ENCODE data around the gene GRAP2. TPM values are rescaled to one million over a fixed set of nuclear protein-coding genes. Genes with fewer than 3 reads are reported as not detected.

The GRAP2 gene
- total RNA-seq, 3 donors from 2014 or later (not counting 1 experiment from before 2014, with no cell fraction given): 65.1 to 97.3 (median 92.2) TPM

- Mint-ChIP-seq H3K9me3 (peaks cover 2 to 5% of the 10 kb centered on the region in 2 donors), H3K27me3 (ENCODE audit: low read depth in 2 of 2) (no peaks in the 10 kb centered on the region), H3K4me3 (peak overlapping the region; percentile 61), H3K27ac (peak overlapping the region; percentile 78 to 92), H3K4me1 (peaks cover 86 to 92% of the 10 kb centered on the region in 2 donors), H3K36me3 (no peaks in the 10 kb centered on the region)
- no peaks in the 10 kb centered on the region for H3K27me3 ChIP-seq (ENCODE audit: control insufficient read depth, insufficient read depth, low read length)
- no peak overlapping the region for H3K4me3 ChIP-seq (ENCODE audit: low read length)
- WGBS (ENCODE audit: insufficient coverage): 74% methylated on average over 2 of the region's 2 CpGs
- peaks cover 4% of the 10 kb centered on the region for H3K9me3 ChIP-seq (ENCODE audit: control insufficient read depth, insufficient read depth, low read length)
- H3K27ac ChIP-seq (ENCODE audit: low read length): peak overlapping the region; percentile 45
- TF ChIP-seq CTCF (IDR thresholded peaks at IDR 0.05): no peak
- no peaks in the 10 kb centered on the region for H3K36me3 ChIP-seq (ENCODE audit: control insufficient read depth, insufficient read depth, low read length)
- ATAC-seq (no peak), DNase-seq (peak in 1 of 2 donors; percentile 37)
- intact Hi-C loops (cut with micrococcal nuclease): loop anchor here (2.0 to 10.0 kb wide), 2 partner anchors 53 to 207 kb away; partner anchors contain the start of gene TMA7B
- H3K4me1 ChIP-seq (ENCODE audit: control insufficient read depth, insufficient read depth, low read length): peaks cover 62% of the 10 kb centered on the region
Measured at GRCh38 chr22:39908136-39908535, 7.3 kb downstream of the GRAP2 start.

- 28% methylated on average over 5 of the region's 5 CpGs for WGBS (ENCODE audit: insufficient coverage)
- Histone ChIP-seq H3K36me3 (ENCODE audit: control insufficient read depth, insufficient read depth, low read length) (no peaks in the 10 kb centered on the region), H3K4me3 (ENCODE audit: low read length) (no peak overlapping the region), H3K27ac (ENCODE audit: low read length) (peak overlapping the region; percentile 45), H3K4me1 (ENCODE audit: control insufficient read depth, insufficient read depth, low read length) (peaks cover 62% of the 10 kb centered on the region), H3K27me3 (ENCODE audit: control insufficient read depth, insufficient read depth, low read length) (no peaks in the 10 kb centered on the region), H3K9me3 (ENCODE audit: control insufficient read depth, insufficient read depth, low read length) (peaks cover 4% of the 10 kb centered on the region)
- intact Hi-C loops (cut with micrococcal nuclease): loop anchor here (2.0 to 10.0 kb wide), 2 partner anchors 52 to 206 kb away; partner anchors contain the start of gene TMA7B
- no peaks in the 10 kb centered on the region for H3K36me3 Mint-ChIP-seq
- peaks cover 91 to 97% of the 10 kb centered on the region in 2 donors for H3K4me1 Mint-ChIP-seq
- peaks cover 2 to 5% of the 10 kb centered on the region in 2 donors for H3K9me3 Mint-ChIP-seq
- TF ChIP-seq CTCF (IDR thresholded peaks at IDR 0.05): no peak
- no peaks in the 10 kb centered on the region for H3K27me3 Mint-ChIP-seq (ENCODE audit: low read depth in 2 of 2)
- ATAC-seq: peak; percentile 62 to 73 (median 69)
- peak in 1 of 2 donors; percentile 65 for DNase-seq
- H3K27ac Mint-ChIP-seq: peak overlapping the region; percentile 78 to 92
- H3K4me3 Mint-ChIP-seq: peak overlapping the region; percentile 61
Measured at GRCh38 chr22:39908737-39909136, 7.9 kb downstream of the GRAP2 start.

DNA sequence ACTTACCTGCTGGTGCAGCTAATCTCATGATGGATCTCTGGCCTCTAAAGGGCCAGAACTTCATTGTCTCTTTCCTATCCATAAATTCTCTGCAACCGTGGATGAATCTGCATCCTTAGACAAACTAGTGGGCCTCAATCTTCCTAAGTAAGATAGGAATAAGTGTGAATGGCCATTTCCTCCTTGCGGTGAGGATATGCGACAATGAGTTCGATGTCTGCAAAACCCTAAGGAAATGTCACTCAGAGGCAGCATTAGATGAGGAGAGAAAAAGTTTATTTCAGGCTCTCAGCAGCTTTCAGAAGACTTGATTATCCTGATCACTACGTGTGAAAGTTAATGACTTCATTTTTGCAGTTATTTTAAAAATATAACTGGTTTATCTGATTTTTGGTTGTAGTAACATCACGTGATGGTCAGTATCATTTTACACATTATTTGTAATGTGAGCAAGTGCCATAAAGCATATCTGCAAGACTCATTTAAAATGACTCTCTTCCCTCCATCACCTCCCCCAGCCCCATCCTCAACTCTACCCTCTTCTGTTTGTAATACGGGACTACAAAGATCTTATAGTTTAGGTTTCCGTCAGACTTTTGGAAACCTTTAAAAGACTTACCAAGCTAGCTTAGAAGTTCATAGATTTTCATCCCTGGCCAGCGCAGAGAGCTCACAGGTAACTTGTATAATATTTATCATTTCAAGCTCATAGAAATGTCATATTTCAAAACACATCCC lies 10.2 kb downstream of the GRAP2 start:
- intact Hi-C loops (cut with micrococcal nuclease): no loop called here
- peak overlapping the region; percentile 57 for H3K27ac ChIP-seq (ENCODE audit: low read length)
- H3K9me3 ChIP-seq (ENCODE audit: control insufficient read depth, insufficient read depth, low read length): peaks cover 4% of the 10 kb centered on the region
- H3K27me3 ChIP-seq (ENCODE audit: control insufficient read depth, insufficient read depth, low read length): no peaks in the 10 kb centered on the region
- no peaks in the 10 kb centered on the region for H3K36me3 Mint-ChIP-seq
- TF ChIP-seq CTCF (IDR thresholded peaks at IDR 0.05): no peak
- no peak overlapping the region for H3K4me3 ChIP-seq (ENCODE audit: low read length)
- peak overlapping the region; percentile 78 to 92 for H3K27ac Mint-ChIP-seq
- DNase-seq (peak in 1 of 2 donors; percentile 60), ATAC-seq (peak in 1 of 3 donors; percentile 21)
- no peaks in the 10 kb centered on the region for H3K36me3 ChIP-seq (ENCODE audit: control insufficient read depth, insufficient read depth, low read length)
- H3K27me3 Mint-ChIP-seq (ENCODE audit: low read depth in 2 of 2): no peaks in the 10 kb centered on the region
- H3K4me1 ChIP-seq (ENCODE audit: control insufficient read depth, insufficient read depth, low read length): peaks cover 73% of the 10 kb centered on the region
- H3K4me1 Mint-ChIP-seq: peaks cover 87 to 91% of the 10 kb centered on the region in 2 donors
- WGBS (ENCODE audit: insufficient coverage): 41% methylated on average over 8 of the region's 9 CpGs
- H3K9me3 Mint-ChIP-seq: peaks cover 2 to 5% of the 10 kb centered on the region in 2 donors
- H3K4me3 Mint-ChIP-seq: peak overlapping the region; percentile 70

Data from natural killer cell (primary cell).